Fibroblast of skin of right biceps (primary cell): ENCODE data around the gene GCH1.
"Not testable (repeated sequence)": the region's sequence is repeated elsewhere in the genome, so short reads cannot be mapped to it uniquely, and the experiment has no call there.

ENCODE experiments used
- DNase-seq: peaks from one replicate; pipeline ENCODE4 v3.0.0-alpha.2; 2013

Gene GCH1

GRCh38 chr14:54817506-54817905 lies 85.1 kb downstream of the GCH1 start:
- DNase-seq: no peak

- DNase-seq: no peak
Observed at GRCh38 chr14:54816450-54816849, 86.2 kb downstream of the GCH1 start.

GRCh38 chr14:54815515-54815914 lies 87.1 kb downstream of the GCH1 start:
- DNase-seq: no peak

- DNase-seq: peak; percentile 74
Observed at GRCh38 chr14:54815016-54815415, 87.6 kb downstream of the GCH1 start.

GRCh38 chr14:54814076-54814475 lies 88.5 kb downstream of the GCH1 start:
- no peak for DNase-seq

GRCh38 chr14:54813081-54813480 lies 89.5 kb downstream of the GCH1 start:
- no peak for DNase-seq

GRCh38 chr14:54812617-54813016 lies 90.0 kb downstream of the GCH1 start:
- DNase-seq: no peak

GRCh38 chr14:54809767-54810166 lies 92.9 kb downstream of the GCH1 start:
- no peak for DNase-seq

GRCh38 chr14:54808326-54809161 lies 94.1 kb downstream of the GCH1 start:
- no peak for DNase-seq

GRCh38 chr14:54807881-54808280 lies 94.7 kb downstream of the GCH1 start:
- no peak for DNase-seq

- no peak for DNase-seq
Observed at GRCh38 chr14:54807428-54807827, 95.2 kb downstream of the GCH1 start.

- no peak for DNase-seq
Observed at GRCh38 chr14:54806616-54807015, 96.0 kb downstream of the GCH1 start.

GRCh38 chr14:54805445-54806322 lies 96.9 kb downstream of the GCH1 start:
- DNase-seq: peak; percentile 78

GRCh38 chr14:54805070-54805444 lies 97.6 kb downstream of the GCH1 start:
- DNase-seq: no peak

GRCh38 chr14:54804538-54805041 lies 98.0 kb downstream of the GCH1 start:
- no peak for DNase-seq

- DNase-seq: peak; percentile 35
Observed at GRCh38 chr14:54803926-54804537, 98.6 kb downstream of the GCH1 start.

- DNase-seq: no peak
Observed at GRCh38 chr14:54803396-54803795, 99.2 kb downstream of the GCH1 start.

GRCh38 chr14:54801482-54801881 lies 101.1 kb downstream of the GCH1 start:
- not testable (repeated sequence) for DNase-seq

- DNase-seq: peak; percentile 35
Observed at GRCh38 chr14:54798465-54799124, 104.0 kb downstream of the GCH1 start.

- no peak for DNase-seq
Observed at GRCh38 chr14:54797986-54798385, 104.6 kb downstream of the GCH1 start.

GRCh38 chr14:54797556-54797955 lies 105.1 kb downstream of the GCH1 start:
- DNase-seq: no peak

- DNase-seq: peak; percentile 89
Observed at GRCh38 chr14:54796961-54797360, 105.7 kb downstream of the GCH1 start.

GRCh38 chr14:54794796-54795195 lies 107.8 kb downstream of the GCH1 start:
- no peak for DNase-seq
